ENCODE results near the gene GPER1.

GPER1 gene

DNA sequence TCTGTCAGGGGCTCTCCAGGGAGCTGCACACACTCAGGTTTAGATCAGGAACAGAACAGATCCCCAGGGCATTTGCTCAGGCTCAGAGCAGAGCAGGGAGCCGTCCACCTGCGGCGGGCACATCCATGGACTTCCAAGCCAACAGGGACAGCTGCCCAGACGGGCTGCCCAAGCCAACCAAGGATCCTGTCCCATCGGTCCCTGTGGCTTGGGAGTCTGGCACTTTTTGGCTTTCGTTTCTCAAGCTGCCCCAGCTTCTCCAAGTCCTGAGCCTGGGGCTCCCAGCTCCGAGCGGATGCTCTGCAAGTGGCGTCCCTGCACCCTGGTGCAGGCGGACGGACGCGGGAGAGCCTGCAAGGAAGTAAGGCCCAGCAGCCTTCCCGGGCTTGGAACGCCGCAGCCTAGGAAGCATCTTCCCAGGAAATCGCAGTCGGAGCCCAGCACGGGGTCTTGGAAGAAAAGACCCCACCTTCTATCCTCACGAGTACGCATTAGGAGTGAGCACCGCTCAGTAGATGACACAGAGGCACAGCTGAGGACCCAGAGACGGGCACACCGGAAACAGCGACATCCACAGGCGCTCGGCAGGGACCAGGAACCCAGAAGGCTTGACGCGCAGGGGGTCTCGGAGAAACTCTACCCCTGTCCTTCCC is 37.5 kb upstream of the GPER1 start:
- ATAC-seq, result no peak
- H3K9me3 Mint-ChIP-seq, result no peaks in the 10 kb centered on the region
- DNase-seq, result no peak
- H3K27me3 Mint-ChIP-seq, result no peaks in the 10 kb centered on the region
- peaks cover 27% of the 10 kb centered on the region for H3K4me1 Mint-ChIP-seq
- no peak overlapping the region for H3K27ac Mint-ChIP-seq
- H3K4me3 Mint-ChIP-seq, result no peak overlapping the region
- no peaks in the 10 kb centered on the region for H3K36me3 Mint-ChIP-seq (ENCODE audit: low read depth)

DNA sequence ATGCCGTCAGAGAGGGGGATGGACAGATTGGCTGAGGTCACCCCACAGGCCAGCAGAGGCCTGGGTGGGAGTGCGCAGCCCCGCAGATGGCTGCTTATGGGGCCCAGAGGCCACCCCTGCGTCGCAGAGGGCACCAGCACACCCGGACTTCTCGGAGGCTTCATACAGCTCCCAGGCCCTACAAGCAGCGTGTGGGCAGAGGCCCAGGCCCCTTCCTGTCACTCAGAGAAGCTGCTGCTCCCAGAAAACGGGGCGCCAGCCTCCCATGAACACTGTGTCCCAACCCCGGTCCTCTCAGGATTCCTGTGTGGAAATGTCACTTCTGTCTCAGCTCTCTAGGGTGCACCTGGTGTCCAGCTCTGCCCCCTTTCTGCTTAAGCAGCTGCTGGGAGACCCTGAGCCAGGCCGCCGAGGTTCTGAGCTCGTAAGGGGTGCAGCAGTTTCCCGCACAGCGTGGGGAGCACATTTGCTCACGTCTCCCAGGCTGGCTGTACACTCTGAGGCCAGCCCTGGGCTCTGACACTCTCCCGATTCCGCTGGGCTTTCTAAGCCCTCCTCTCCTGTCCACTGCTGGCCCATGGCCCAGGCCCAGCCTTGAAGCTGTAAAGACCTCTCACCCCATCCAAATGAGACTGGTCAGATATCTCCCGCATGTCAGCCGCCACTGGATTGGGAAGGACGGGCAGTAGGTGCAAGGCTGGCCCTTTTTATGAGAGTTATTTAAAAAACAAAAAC is 36.8 kb upstream of the GPER1 start:
- Mint-ChIP-seq H3K27ac (no peak overlapping the region), H3K4me1 (peaks cover 25% of the 10 kb centered on the region), H3K4me3 (no peak overlapping the region)

DNA sequence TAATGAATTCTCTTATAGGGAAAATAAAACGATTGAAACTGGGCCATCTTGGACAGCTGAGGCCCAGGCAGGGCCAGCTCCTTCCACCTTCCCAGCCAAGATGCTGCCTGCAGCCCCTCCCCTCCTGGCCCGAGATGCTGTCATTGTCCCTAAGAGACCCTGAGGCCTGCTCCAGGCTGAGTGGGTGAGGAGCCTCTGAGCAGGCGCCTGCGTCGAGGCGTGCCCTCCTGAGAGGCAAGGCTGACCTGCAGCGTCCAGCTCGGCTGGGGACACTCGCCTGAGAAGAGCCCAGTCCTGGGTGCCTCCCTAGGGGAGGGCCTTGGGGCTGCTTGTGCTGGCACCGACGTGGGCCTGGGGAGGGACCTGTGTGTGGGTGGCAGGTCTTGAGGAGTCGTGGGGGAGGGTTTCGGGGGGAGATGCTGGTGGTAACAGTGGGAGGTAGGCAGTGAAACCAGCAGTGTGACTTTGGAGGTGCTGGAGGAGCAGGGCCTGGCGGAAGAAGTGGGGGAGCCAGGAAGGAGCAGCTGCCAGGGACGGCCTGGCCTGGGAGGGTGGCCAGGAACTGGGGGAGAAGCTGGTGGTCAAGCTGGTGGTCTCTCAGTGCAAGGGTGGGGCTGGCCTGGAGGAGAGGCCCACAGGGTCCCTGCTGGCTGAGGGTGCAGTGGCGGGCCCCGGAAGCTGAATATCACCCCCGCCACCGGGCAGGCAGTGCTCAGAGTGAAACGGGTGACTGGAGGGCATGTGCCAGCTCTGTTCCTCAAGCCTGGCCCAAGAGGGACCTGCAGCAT is 35.7 kb upstream of the GPER1 start:
- Mint-ChIP-seq H3K4me1 (peaks cover 21% of the 10 kb centered on the region), H3K27ac (no peak overlapping the region), H3K9me3 (no peaks in the 10 kb centered on the region), H3K4me3 (no peak overlapping the region), H3K27me3 (no peaks in the 10 kb centered on the region), H3K36me3 (ENCODE audit: low read depth) (no peaks in the 10 kb centered on the region)
- ATAC-seq (no peak), DNase-seq (no peak)

More for the DNA sequence above, 36.8 kb upstream of the GPER1 start:
- DNase-seq (no peak), ATAC-seq (no peak)
- H3K27me3 Mint-ChIP-seq, result no peaks in the 10 kb centered on the region
- no peaks in the 10 kb centered on the region for H3K36me3 Mint-ChIP-seq (ENCODE audit: low read depth)
- no peaks in the 10 kb centered on the region for H3K9me3 Mint-ChIP-seq

DNA sequence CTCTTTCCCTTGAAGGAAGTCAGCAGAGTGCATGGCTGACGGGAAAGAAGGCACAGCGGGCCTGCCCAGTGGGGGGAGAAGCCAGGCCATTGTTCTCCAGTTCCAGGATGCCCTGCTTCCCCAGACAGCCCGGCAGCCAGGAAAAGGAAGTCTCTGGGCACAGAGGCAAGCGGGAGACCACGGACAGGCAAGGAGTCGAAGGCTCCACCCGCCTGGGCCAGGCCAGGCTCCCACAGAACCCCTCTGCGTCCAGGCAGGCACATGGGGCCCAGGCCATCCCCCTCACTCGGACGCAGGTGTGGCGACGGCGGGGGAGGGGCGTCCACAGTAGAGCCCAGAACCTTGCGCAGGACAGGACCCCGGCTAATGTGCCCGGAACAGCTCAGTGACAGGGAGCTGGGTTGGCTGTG is 34.9 kb upstream of the GPER1 start:
- Mint-ChIP-seq H3K27me3 (no peaks in the 10 kb centered on the region), H3K27ac (no peak overlapping the region), H3K9me3 (no peaks in the 10 kb centered on the region), H3K4me3 (no peak overlapping the region), H3K36me3 (ENCODE audit: low read depth) (no peaks in the 10 kb centered on the region), H3K4me1 (peaks cover 20% of the 10 kb centered on the region)
- no peak for ATAC-seq
- no peak for DNase-seq

DNA sequence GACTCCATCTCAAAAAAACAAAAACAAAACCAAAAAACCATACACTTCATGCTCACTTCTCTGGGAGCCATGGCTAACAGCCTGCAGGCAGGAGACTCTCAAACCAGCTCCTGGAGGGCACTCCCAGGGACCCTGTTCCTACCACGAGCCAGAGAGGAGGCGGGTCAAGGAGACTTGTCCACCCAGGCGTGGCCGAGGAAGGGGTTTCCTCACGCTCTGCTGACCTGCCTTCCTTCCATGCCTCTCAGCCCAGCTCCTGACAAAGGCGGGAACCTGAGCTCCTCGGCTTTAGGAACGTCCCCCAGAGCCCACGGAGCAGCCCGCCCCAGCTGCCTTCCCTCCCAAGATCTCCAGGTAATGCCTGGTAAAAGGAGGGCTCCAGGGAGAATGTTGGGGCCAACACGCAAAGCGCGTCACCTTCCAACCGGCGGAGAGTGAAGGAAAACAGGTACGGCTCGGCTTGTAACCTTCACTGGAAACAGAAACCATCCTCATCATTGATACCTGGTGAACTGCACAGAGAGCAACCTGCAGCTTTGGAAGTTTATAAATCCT is 34.0 kb upstream of the GPER1 start:
- DNase-seq (no peak), ATAC-seq (no peak)
- Mint-ChIP-seq H3K36me3 (ENCODE audit: low read depth) (no peaks in the 10 kb centered on the region), H3K27me3 (no peaks in the 10 kb centered on the region), H3K9me3 (no peaks in the 10 kb centered on the region), H3K4me3 (no peak overlapping the region), H3K27ac (no peak overlapping the region), H3K4me1 (peaks cover 15% of the 10 kb centered on the region)

DNA sequence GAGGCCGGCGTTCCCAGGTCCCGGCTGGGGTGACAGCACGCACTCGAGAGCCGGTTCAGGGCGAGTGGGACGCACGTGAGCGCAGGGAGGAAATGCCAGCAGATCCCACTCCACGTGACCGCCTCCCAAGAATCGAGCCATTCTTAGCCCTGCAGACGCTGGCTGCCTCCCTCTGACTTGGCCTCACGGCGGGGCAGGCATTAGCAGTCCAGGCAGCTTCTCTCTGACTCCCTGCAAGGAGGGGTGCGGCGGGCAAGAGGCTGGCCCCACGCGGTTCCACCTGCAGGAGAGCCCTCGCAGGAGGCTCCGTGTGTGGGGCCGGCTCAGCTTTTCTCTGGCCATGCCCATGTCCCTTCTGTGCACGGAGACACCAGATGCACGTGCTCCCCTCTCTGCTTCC is 33.5 kb upstream of the GPER1 start:
- H3K9me3 Mint-ChIP-seq, result no peaks in the 10 kb centered on the region

DNA sequence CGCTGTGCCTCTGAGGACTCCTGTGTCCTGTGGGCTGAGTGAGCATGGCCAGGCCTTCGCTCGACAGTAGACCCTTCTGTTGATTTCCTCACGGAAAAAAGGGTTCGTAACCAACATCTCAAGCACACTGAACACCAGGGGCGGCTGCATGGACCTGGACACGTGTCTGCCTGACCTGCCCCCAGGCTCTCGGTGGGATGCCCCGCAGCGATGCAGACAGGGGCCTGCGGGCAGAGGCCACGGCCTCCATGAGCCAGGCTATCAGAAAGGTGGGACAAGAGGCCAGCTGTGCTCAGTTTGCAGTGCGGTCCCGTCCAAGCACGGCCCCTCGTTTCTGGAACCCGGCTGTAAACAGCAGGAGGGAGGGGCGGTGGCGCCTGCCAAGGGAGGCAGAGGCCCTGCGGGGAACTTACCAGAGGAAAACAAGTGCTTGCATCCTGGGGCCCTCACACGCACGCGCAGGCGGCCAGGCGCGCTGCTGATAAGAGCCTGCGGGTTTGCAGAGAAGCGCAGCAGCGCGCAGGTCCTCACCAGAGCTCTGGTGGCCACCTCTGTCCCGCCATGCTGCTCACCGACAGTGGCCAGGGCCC is 33.0 kb upstream of the GPER1 start:
- no peaks in the 10 kb centered on the region for H3K9me3 Mint-ChIP-seq
- H3K27ac Mint-ChIP-seq, result no peak overlapping the region
- peak; percentile 14 for ATAC-seq
- H3K4me3 Mint-ChIP-seq, result no peak overlapping the region
- H3K4me1 Mint-ChIP-seq, result peaks cover 6% of the 10 kb centered on the region
- H3K27me3 Mint-ChIP-seq, result no peaks in the 10 kb centered on the region
- no peaks in the 10 kb centered on the region for H3K36me3 Mint-ChIP-seq (ENCODE audit: low read depth)
- no peak for DNase-seq

More for the DNA sequence above, 33.5 kb upstream of the GPER1 start:
- peaks cover 10% of the 10 kb centered on the region for H3K4me1 Mint-ChIP-seq
- no peak for ATAC-seq
- DNase-seq, result no peak
- H3K27ac Mint-ChIP-seq, result no peak overlapping the region
- no peak overlapping the region for H3K4me3 Mint-ChIP-seq
- no peaks in the 10 kb centered on the region for H3K27me3 Mint-ChIP-seq
- H3K36me3 Mint-ChIP-seq (ENCODE audit: low read depth), result no peaks in the 10 kb centered on the region

DNA sequence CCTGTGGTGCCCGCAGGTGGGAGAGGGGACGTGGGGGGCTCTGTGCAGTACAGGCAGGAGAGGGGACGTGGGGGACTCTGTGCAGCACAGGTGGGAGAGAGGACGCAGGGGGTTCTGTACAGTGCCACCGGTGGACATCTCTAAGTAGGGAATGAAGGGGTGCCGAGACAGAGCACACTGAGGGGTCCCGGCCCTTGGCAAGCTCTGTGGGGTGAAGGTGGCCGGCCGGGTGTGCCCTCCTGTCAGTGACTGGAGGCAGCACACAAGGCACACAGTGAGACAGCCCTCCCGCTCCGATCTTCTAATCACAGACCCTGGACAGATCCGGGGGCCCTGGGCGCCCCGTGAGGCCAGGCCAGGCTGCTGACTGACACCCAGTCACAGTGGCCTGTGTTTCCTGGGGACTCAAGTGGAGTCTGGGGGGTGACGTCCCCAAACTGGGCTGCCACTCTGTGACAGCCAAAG is 32.4 kb upstream of the GPER1 start:
- peak overlapping the region; percentile 1 for H3K4me3 Mint-ChIP-seq
- peaks cover 6% of the 10 kb centered on the region for H3K4me1 Mint-ChIP-seq
- no peak overlapping the region for H3K27ac Mint-ChIP-seq
- no peaks in the 10 kb centered on the region for H3K9me3 Mint-ChIP-seq
- H3K27me3 Mint-ChIP-seq, result no peaks in the 10 kb centered on the region
- DNase-seq (no peak), ATAC-seq (no peak)
- H3K36me3 Mint-ChIP-seq (ENCODE audit: low read depth), result no peaks in the 10 kb centered on the region

DNA sequence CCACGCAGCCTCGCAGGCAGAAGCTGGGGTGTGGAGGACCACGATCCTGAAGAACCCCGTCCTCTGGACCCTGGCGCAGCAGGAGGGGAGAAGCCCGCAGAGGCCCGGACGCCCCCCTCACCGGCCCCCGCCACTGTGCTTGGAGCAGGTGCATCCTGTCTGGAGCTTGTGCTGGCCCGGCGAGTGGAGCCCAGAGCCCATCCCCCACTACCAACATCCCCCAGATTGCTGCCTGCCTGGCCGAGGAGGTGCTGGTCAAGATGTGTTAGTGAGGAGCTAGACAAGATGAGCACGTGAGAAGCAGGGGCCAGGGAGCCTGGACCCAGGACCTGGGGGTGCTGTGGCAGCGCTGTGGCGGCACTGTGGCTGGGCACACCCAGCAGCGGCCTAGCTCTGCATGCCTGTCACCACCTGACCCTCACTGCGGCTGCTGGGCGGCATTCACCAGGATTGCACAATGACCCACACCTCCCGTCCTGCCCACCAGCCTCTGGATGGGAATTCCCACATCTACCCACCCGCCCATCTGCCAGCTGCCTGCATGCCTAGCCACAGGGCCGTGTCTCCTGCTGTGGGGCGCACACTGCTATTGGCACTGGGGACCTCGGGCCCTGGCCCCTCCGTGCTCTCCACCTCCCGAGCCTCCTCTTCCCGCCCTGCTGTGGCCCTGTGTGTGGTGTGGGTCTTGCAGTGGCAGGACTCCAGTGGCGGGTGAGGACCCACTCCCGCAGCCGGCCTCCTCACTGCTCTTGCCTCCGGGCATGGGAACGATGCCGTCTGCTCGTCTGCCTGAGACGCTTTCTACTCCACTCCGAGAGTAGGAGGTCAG is 31.7 kb upstream of the GPER1 start:
- Mint-ChIP-seq H3K27me3 (no peaks in the 10 kb centered on the region), H3K4me3 (no peak overlapping the region), H3K36me3 (ENCODE audit: low read depth) (no peaks in the 10 kb centered on the region), H3K4me1 (peaks cover 6% of the 10 kb centered on the region), H3K9me3 (no peaks in the 10 kb centered on the region), H3K27ac (no peak overlapping the region)
- DNase-seq, result no peak
- ATAC-seq, result no peak

DNA sequence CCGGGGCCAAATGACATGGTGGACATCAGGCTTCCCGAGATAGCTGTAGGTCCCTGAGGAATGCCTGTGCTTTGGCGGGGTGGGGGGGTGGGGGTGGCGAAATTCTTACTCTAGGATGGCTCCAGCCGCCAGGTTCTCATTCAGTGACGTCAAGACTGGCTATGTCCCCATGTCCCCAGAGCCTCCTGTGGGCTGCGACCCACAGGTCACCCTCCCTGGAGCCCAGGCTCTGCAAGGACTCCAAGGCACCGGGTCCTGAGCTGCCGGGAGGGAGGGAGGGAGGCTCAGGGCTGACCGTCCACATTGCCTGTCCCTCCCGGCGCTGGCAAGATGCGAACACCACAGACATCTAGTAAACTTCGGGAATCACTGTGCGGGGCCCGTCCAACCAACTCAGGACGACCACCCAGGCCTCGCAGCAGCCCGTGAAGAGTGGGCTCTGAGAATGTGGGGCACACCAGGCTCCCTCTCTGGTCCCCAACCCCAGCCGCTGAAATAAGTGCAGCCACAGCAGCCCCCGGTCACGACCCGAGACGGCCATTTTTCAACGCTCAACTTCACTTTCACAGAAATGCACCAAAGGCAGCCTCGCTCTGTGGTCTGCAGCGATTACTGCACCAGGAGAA is 31.0 kb upstream of the GPER1 start:
- Mint-ChIP-seq H3K27me3 (no peaks in the 10 kb centered on the region), H3K36me3 (ENCODE audit: low read depth) (no peaks in the 10 kb centered on the region), H3K4me1 (peaks cover 9% of the 10 kb centered on the region), H3K27ac (no peak overlapping the region), H3K4me3 (no peak overlapping the region), H3K9me3 (no peaks in the 10 kb centered on the region)
- ATAC-seq (no peak), DNase-seq (no peak)

DNA sequence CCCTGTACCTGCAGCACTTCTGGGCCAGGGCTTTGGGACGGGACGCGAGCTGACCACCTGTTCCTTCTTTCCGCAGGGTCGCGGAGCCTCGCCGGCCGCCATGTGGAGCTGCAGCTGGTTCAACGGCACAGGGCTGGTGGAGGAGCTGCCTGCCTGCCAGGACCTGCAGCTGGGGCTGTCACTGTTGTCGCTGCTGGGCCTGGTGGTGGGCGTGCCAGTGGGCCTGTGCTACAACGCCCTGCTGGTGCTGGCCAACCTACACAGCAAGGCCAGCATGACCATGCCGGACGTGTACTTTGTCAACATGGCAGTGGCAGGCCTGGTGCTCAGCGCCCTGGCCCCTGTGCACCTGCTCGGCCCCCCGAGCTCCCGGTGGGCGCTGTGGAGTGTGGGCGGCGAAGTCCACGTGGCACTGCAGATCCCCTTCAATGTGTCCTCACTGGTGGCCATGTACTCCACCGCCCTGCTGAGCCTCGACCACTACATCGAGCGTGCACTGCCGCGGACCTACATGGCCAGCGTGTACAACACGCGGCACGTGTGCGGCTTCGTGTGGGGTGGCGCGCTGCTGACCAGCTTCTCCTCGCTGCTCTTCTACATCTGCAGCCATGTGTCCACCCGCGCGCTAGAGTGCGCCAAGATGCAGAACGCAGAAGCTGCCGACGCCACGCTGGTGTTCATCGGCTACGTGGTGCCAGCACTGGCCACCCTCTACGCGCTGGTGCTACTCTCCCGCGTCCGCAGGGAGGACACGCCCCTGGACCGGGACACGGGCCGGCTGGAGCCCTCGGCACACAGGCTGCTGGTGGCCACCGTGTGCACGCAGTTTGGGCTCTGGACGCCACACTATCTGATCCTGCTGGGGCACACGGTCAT is 30.3 kb upstream of the GPER1 start:
- Mint-ChIP-seq H3K9me3 (no peaks in the 10 kb centered on the region), H3K36me3 (ENCODE audit: low read depth) (no peaks in the 10 kb centered on the region), H3K4me1 (peaks cover 16% of the 10 kb centered on the region), H3K27ac (no peak overlapping the region), H3K27me3 (no peaks in the 10 kb centered on the region), H3K4me3 (no peak overlapping the region)
- no peak for ATAC-seq
- DNase-seq, result no peak

DNA sequence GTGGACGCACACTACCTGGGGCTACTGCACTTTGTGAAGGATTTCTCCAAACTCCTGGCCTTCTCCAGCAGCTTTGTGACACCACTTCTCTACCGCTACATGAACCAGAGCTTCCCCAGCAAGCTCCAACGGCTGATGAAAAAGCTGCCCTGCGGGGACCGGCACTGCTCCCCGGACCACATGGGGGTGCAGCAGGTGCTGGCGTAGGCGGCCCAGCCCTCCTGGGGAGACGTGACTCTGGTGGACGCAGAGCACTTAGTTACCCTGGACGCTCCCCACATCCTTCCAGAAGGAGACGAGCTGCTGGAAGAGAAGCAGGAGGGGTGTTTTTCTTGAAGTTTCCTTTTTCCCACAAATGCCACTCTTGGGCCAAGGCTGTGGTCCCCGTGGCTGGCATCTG is 29.6 kb upstream of the GPER1 start:
- DNase-seq (no peak), ATAC-seq (no peak)
- H3K36me3 Mint-ChIP-seq (ENCODE audit: low read depth), result no peaks in the 10 kb centered on the region
- no peaks in the 10 kb centered on the region for H3K9me3 Mint-ChIP-seq
- H3K27ac Mint-ChIP-seq, result no peak overlapping the region
- peaks cover 16% of the 10 kb centered on the region for H3K4me1 Mint-ChIP-seq
- no peak overlapping the region for H3K4me3 Mint-ChIP-seq
- no peaks in the 10 kb centered on the region for H3K27me3 Mint-ChIP-seq

DNA sequence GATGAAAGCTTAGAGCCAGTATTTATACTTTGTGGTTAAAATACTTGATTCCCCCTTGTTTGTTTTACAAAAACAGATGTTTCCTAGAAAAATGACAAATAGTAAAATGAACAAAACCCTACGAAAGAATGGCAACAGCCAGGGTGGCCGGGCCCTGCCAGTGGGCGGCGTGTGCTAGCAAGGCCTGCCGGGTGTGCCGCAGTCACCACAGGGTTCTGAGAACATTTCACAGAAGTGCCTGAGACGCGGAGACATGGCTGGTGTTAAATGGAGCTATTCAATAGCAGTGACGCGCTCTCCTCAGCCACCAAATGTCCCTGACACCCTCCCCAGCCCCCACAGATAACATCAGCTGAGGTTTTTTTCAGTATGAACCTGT is 29.1 kb upstream of the GPER1 start:
- Mint-ChIP-seq H3K27ac (no peak overlapping the region), H3K4me1 (peaks cover 16% of the 10 kb centered on the region), H3K36me3 (ENCODE audit: low read depth) (no peaks in the 10 kb centered on the region), H3K27me3 (no peaks in the 10 kb centered on the region), H3K9me3 (no peaks in the 10 kb centered on the region), H3K4me3 (no peak overlapping the region)
- DNase-seq, result no peak
- ATAC-seq, result no peak

Data from activated naive CD8-positive, alpha-beta T cell treated with anti-CD3 and anti-CD28 coated beads, Interleukin-2, amount 50 U/mL, for 24 hours (primary cell).